HG02623 (cell line): ENCODE measurements around the gene LGR6.

Source experiments
- ATAC-seq: cut with Tn5 transposase; IDR thresholded peaks from one replicate; pipeline ENCODE4 v1.9.1; 2021; ENCODE audit warnings: moderate library complexity; ENCODE audit not compliant: unreplicated experiment

Gene LGR6

DNA sequence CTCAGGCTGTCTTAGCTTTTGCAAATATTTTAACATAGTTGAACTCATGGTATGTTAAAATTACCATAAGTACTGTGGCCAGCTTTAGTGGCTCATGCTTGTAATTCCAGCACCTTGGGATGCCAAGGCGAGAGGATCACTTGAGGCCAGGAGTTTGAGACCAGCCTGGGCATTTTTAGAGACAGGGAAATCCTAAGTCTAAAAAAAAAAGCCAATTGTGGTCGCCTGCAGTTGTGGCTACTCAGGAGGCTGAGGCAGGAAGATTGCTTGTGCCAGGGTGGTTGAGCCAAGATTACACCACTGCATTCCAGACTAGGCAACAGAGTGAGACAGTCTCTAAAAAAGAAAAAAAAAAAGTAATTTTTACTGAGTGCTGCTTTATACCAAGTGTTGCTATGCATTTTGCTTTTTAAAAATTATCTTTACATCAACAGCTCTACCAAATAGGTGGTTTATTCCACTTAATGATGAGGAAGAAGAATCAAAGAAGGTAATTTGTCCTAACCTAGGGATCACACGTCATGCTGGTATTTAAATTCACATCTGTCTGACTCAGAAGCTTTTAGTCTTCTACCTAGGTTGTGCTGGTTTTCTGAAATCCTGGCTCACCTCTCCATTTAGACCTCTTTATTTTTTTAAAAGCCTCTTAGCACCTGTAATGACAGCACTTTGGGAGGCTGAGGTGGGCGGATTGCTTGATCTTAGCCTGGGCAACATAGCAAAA is 171.7 kb downstream of the LGR6 start:
- no peak for ATAC-seq

DNA sequence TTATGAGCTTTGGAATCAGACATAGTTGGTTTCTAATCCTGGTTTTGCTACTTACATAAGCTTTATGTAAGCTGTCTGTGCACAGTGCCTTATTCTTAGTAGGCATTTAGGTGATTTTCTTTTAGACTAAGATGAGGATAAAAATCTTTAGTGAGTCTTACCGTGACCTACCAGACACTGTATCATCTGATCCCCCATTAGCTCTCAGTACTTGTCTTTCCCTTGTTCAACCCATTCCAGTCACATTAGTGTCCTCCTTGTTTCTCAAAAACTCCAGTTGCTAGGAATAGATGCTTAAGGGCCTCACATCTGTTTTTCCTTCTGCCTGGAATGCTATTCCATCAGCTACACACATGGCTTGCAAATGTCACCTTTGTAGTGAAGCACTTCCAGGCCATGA is 173.7 kb downstream of the LGR6 start:
- ATAC-seq = no peak
